HepG2 (cell line): ENCODE data around the gene GPR32. TPM values are rescaled to one million over a fixed set of nuclear protein-coding genes. Genes with fewer than 3 reads are reported as not detected.

Source experiments
- BHLHE40 ChIP-seq: IDR thresholded peaks from 2 replicates; pipeline ENCODE4 v1.6.1; 2011; ENCODE audit warnings: low read length, improper control_type of control experiment
- CC2D1A ChIP-seq: sonication (generic); formaldehyde crosslinking; IDR thresholded peaks from 2 replicates; pipeline ENCODE4 v1.8.1; 2023; ENCODE audit warnings: mild to moderate bottlenecking, missing genetic modification reagents
- ESRRA ChIP-seq: sonication (generic); formaldehyde crosslinking; IDR thresholded peaks from 2 replicates; pipeline ENCODE4 v1.5.1; 2020; ENCODE audit warnings: mild to moderate bottlenecking, low read depth, missing genetic modification reagents
- EZH2 ChIP-seq: conservative IDR thresholded peaks from 2 replicates; pipeline ENCODE4 v1.6.1; 2012; ENCODE audit warnings: mild to moderate bottlenecking, low read depth, low read length, moderate library complexity
- FOXO1 ChIP-seq: sonication (generic); formaldehyde crosslinking; IDR thresholded peaks from 2 replicates; pipeline ENCODE4 v1.4.0; 2020; ENCODE audit warnings: missing genetic modification reagents
- HDAC1 ChIP-seq: sonication (generic); formaldehyde crosslinking; IDR thresholded peaks from 2 replicates; pipeline ENCODE4 v1.5.1; 2020; ENCODE audit warnings: mild to moderate bottlenecking, missing genetic modification reagents
- HNRNPLL ChIP-seq: fragments of 200-400 bp; formaldehyde crosslinking; IDR thresholded peaks from 2 replicates; pipeline ENCODE4 v1.6.1; 2017; ENCODE audit warnings: mild to moderate bottlenecking, low read depth, low read length; ENCODE audit not compliant: poor library complexity, severe bottlenecking
- JUND ChIP-seq: sonication (generic); formaldehyde crosslinking; IDR thresholded peaks from 2 replicates; pipeline ENCODE4 v1.8.0; 2022; ENCODE audit warnings: mild to moderate bottlenecking, missing genetic modification reagents
- KDM6A ChIP-seq: IDR thresholded peaks from 2 replicates; pipeline ENCODE4 v1.6.1; 2016; ENCODE audit warnings: low read depth
- KIAA2018 ChIP-seq: sonication (generic); formaldehyde crosslinking; IDR thresholded peaks from 2 replicates; pipeline ENCODE4 v1.5.0; 2020; ENCODE audit warnings: mild to moderate bottlenecking, missing genetic modification reagents, borderline replicate concordance
- NFATC3 ChIP-seq: sonication (generic); formaldehyde crosslinking; IDR thresholded peaks from 2 replicates; pipeline ENCODE4 v1.5.1; 2020; ENCODE audit warnings: mild to moderate bottlenecking, missing genetic modification reagents
- NFRKB ChIP-seq: fragments of 450-650 bp; IDR thresholded peaks from 2 replicates; pipeline ENCODE4 v1.6.1; 2017
- NR0B2 ChIP-seq: sonication (generic); formaldehyde crosslinking; IDR thresholded peaks from 2 replicates; pipeline ENCODE4 v1.4.0; 2020; ENCODE audit warnings: mild to moderate bottlenecking, missing genetic modification reagents
- ZFP91 ChIP-seq: sonication (generic); formaldehyde crosslinking; IDR thresholded peaks from 2 replicates; pipeline ENCODE4 v1.9.0; 2022; ENCODE audit warnings: missing genetic modification reagents, mild to moderate bottlenecking, borderline replicate concordance
- ZNF225 ChIP-seq: sonication (generic); formaldehyde crosslinking; IDR thresholded peaks from 2 replicates; pipeline ENCODE4 v1.4.0; 2020; ENCODE audit warnings: mild to moderate bottlenecking, missing genetic modification reagents
- ZNF558 ChIP-seq: sonication (generic); formaldehyde crosslinking; IDR thresholded peaks from 2 replicates; pipeline ENCODE4 v1.9.0; 2022; ENCODE audit warnings: mild to moderate bottlenecking, missing genetic modification reagents, borderline replicate concordance
- ZNF775 ChIP-seq: sonication (generic); formaldehyde crosslinking; IDR thresholded peaks from 2 replicates; pipeline ENCODE4 v1.4.0; 2020; ENCODE audit warnings: missing genetic modification reagents, mild to moderate bottlenecking, moderate library complexity, borderline replicate concordance
- polyA plus RNA-seq, 8 experiments: library from polyadenylated mRNA; depleted of rRNA in 3 of 8; stranded (reverse) in 7 of 8; unstranded in 1 of 8; fragments of >200 nt; fragmentation: Illumina TruSeq in 4 of 8; extraction: Trizol in 4 of 8; gene quantifications; 2 replicates each; pipeline versions ENCODE4 v1.2.1 to v1.2.3, GENCODE V29; 2011 to 2016; ENCODE audit warnings: low read depth in 4 of 8, missing spikeins in 1 of 8, mixed read lengths in 1 of 8; ENCODE audit not compliant: insufficient read depth in 1 of 8
- total RNA-seq, 5 experiments: library from RNA; depleted of rRNA; stranded (reverse); fragments of >200 nt; fragmentation: Illumina TruSeq; extraction: Trizol; gene quantifications; 2 replicates each; pipeline ENCODE4 v1.2.3, GENCODE V29; 2016; ENCODE audit warnings: low read depth in 1 of 5

Gene GPR32
- total and polyA plus RNA-seq, 2 of the 13 experiments (the other 11 are each of a cell fraction or from before 2014, with no cell fraction given): not detected

- TF ChIP-seq KIAA2018 (CRISPR knock-in tag) (no peak), JUND (CRISPR knock-in tag) (no peak; the same call in 1 of the 2 replicates), NFATC3 (CRISPR knock-in tag) (0 out of 2 replicates have a peak, but pooled peaks have one; percentile 39), ZNF225 (CRISPR knock-in tag) (no peak; the same call in 1 of the 2 replicates), EZH2 (no peak), BHLHE40 (peak; percentile 39; the same call in 1 of the 2 replicates), ZFP91 (CRISPR knock-in tag) (peak; percentile 64; the same call in 1 of the 2 replicates), KDM6A (CRISPR knock-in tag) (no peak), FOXO1 (CRISPR knock-in tag) (no peak), ZNF558 (CRISPR knock-in tag) (peak; percentile 54; the same call in 1 of the 2 replicates), ZNF775 (CRISPR knock-in tag) (no peak), CC2D1A (CRISPR knock-in tag) (0 out of 2 replicates have a peak, but pooled peaks have one; percentile 53), HDAC1 (CRISPR knock-in tag) (peak; percentile 89), NR0B2 (CRISPR knock-in tag) (peak; percentile 54; the same call in 1 of the 2 replicates), HNRNPLL (peak; percentile 67), ESRRA (CRISPR knock-in tag) (no peak), NFRKB (peak; percentile 4; the same call in 1 of the 2 replicates)
Observed at GRCh38 chr19:50804420-50805272, 34.4 kb downstream of the GPR32 start (continued).
